Measurements from ENCODE around the gene ARID3B.

GRCh38 chr15:74633781-74634180 is 92.8 kb downstream of the ARID3B start:
- no peak for TF ChIP-seq FOXP2 (optimal IDR thresholded peaks at IDR 0.05; ENCODE audit: control extremely low read depth, extremely low read length, insufficient read depth)
- TF ChIP-seq POLR2AphosphoS5 (IDR thresholded peaks at IDR 0.05; ENCODE audit: borderline replicate concordance, low read depth, low read length) = no peak
- no peak for TF ChIP-seq EZH2 (IDR thresholded peaks at IDR 0.05)

Data from SK-N-MC (cell line).